GM19035 (cell line): ENCODE measurements around the gene SLC2A9.

Source experiments
- ATAC-seq: cut with Tn5 transposase; IDR thresholded peaks from one replicate; pipeline ENCODE4 v1.9.1; 2021; ENCODE audit not compliant: unreplicated experiment

SLC2A9 gene

GRCh38 chr4:10020871-10021652 is at the start of gene SLC2A9:
Gene SLC2A9, minus strand, starts transcription at chr4:10021497. Its CDS starts 68 bp downstream, at chr4:10021429.
- ATAC-seq: no peak

- ATAC-seq: no peak
Observed at GRCh38 chr4:10069075-10069642, 47.9 kb upstream of the SLC2A9 start.

DNA sequence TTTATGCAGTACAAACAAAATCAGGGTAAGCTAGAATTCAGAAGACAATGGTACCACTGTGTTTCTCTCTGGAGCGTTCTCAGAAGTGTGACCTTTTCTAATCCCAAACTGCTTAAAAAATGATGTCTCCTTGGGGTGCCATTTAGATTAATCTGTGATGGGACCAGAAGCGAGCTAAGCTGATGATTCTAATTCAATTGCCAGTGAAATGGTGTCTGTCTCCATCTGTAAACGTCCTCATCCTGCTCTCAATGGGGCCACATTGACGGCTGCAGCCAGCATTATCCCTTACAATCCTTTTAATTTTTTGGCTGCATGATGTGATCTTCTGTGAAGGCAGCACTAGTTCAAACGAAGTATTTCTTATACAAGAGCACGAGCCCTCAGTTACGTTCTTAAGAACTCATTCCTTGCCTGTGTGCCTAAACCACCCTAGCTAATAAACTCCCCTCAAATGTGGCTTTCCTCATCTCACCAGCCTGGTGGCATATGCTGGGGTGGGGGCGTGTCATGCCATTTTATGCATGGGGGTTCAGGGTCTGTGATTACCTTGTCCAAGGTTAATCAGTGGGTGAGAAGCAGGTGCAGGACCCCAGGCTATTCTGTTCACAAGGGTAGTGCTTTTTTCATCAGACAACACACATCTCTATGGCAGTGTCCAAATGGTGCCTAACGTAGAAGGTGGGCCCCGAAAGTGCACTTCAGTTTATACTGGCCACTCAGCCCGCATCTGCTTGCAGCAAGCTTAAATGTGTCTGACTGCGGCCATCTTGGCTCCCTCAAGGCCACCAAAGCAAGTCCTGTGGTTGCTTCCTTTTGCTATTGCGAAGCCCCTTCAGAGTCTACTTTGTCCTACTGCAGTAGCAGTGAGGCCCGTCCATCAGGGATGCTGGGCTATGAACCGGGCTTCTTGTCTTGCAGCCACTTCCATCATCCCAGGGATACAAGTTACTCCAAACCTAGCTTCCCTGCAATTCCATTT is 45.7 kb upstream of the SLC2A9 start:
- ATAC-seq: no peak

GRCh38 chr4:10066206-10066605 is 44.9 kb upstream of the SLC2A9 start:
- ATAC-seq: no peak

GRCh38 chr4:10063544-10064300 is 42.4 kb upstream of the SLC2A9 start:
- ATAC-seq: no peak

DNA sequence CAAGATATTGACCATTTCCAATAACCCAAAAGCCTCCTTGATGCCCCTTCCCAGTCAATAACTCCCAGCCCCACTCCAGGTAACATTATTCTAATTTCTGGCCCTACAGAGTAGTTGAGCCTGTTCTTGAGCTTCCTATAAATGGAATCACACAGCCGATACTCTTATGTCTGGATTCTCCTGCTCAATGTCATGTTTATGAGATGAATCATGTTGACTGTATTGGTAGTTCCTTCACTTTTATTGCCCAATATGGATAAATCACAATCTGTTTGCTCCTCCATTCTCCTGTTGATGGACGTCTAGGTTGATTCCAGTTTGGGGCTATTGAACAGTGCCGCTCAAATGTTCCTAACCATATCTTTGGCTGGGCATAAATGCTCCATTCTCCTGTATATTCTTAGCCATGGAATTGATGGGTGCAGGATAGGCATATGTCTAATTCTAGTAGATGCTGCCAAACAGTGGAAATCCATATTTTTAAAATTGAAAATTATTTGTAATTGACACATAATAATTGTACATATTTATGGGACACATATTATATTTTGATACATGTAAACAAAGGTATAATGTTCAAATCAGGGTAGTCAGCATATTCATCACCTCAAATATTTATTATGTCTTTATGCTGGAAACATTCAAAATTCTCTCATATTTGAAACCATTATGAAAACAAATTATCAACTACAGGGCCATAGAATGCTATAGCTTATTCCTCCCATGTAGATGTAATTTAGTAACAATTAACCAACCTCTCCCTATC is 40.5 kb upstream of the SLC2A9 start:
- ATAC-seq: no peak

- no peak for ATAC-seq
Observed at GRCh38 chr4:10058371-10058770, 37.1 kb upstream of the SLC2A9 start.

- ATAC-seq: no peak
Observed at GRCh38 chr4:10057023-10057395, 35.7 kb upstream of the SLC2A9 start.

- no peak for ATAC-seq
Observed at GRCh38 chr4:10056334-10057022, 35.2 kb upstream of the SLC2A9 start.

DNA sequence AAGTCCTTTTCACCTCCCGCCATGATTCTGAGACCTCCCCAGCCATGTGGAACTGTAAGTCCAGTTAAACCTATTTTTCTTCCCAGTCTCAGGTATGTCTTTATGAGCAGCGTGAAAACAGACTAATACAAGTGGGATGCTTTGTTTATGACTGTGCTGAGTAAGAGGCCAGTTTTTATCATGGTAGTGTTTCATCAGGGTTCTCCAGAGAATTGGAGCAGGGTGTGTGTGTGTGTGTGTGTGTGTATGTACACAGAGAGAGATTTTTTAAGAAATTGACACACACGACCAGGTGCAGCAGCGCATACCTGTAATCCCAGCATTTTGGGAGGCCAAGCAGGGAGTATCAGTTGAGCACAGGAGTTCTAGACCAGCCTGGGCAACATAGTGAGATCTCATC is 34.6 kb upstream of the SLC2A9 start:
- ATAC-seq: no peak

DNA sequence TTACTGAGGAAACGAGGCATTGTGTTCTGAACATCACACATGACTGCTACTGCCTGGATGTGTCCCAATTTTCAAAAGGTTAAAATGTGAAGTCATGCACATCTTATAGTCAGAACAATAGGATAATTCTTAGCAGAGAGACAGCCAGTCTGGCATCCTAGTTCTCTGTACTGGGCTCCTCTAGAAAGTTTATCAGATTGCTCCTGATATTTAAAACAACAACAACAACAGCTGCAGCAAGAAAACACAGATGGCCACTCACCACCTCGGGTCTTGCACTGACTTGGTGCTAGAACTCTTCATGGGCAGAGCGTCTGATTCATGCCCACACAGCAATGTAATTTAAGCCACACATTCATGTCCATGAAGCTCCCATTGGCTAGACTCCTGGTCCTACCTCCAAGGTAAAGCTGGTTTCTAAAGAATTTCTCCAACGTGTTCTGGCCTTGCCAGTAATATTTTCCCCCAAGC is 33.3 kb upstream of the SLC2A9 start:
- no peak for ATAC-seq

GRCh38 chr4:10053635-10054453 is 32.5 kb upstream of the SLC2A9 start:
- ATAC-seq: no peak

DNA sequence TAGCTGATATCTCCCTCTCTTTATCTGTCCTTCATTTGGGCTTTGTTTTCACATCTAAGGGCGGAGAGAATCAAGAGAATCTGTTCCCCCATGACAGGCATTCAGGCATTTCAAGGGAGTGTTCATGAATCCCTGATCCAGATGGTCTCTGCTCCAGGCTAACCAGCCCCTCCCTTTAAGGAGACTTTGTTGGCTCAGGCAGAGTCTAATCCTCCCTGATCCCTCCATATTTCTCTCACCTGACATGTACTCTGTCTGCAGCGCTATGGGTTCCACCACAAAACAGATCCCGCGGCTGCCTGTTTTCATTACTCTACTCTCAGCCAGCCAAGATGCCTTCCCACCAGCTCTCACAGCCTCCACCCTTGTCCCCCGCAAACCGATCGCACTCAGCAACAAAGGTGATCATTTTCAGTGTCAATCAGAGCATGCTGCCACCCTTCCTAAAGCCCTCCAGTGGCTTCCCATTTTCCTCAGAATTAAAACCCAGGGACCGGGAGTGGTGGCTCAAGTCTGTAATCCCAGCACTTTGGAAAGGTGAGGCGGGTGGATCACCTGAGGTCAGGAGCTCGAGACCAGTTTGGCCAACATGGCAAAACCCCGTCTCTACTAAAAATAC is 30.3 kb upstream of the SLC2A9 start:
- no peak for ATAC-seq

DNA sequence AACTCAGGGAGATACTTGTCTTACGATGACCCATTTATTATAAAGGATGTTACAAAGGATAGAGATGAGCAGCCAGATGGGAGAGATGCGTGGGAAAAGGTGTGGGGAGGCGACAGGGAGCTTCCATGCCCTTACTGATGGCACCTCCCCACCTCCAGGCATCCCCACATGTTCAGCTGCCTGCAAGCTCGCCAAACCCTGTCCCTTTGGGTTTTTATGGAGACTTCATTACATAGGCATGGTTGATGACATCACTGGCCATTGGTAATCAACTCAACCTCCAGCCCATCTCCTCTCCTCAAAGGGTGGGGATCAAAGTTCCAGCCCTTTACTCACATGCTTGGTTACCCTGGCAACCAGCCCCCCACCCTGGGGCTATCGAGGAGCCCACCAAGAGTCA is 29.4 kb upstream of the SLC2A9 start:
- no peak for ATAC-seq

- no peak for ATAC-seq
Observed at GRCh38 chr4:10050261-10050661, 29.0 kb upstream of the SLC2A9 start.

DNA sequence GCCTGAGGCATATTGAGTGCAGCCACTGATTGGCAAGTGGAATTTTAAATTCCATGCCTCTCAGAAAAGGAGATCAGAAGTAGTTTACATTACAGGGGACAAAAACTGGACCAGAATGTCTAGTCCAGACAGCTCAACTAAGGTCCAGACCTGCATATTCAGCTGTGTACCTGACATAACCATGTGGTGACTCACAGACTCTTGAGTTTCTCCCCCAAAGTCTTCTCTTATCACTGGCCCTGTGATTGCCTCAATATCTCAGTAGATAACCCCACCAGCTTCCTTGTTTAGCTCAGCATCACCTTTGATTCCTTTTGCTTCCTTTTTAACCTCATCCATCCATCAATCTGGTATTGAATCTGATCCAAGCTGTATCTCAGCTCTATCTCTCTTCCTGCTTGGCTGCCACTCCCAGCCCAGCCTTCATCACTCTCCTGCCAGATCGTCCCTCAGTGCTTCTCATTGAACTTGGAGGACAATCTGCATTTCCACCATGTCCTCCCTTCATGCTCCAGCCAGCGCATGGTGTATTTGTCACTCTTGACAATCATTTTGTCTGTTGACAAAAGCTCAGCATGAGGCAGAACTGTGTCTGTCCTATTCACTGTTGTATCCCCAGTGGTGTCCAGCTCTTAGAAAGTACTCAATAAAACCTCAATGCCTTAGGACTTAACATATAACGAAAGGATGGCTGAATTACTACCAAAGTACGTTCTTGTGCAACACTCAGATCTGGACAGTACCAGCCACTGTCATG is 27.8 kb upstream of the SLC2A9 start:
- no peak for ATAC-seq

DNA sequence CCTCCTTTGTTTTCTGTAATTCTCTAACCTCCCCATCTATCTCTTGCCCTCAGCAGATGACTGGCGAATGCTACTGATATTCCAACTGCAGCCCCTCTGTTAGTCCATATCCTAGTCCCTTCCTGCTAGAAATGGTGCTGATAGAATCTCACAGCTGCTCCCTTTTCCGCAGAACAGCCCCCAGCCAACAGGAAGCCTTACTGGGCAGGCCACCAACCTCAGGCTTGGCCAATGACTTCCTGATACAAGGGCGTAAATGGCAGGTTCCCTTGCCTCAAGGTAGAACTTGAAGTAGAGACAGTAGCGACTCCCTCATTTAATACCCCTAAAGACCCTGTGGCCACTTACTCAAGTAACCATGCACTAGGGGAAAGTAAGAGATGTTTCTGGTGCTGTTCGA is 26.7 kb upstream of the SLC2A9 start:
- no peak for ATAC-seq
